ENCODE results near the gene TSPAN15. TPM values are rescaled to one million over a fixed set of nuclear protein-coding genes. Genes with fewer than 3 reads are reported as not detected.

TSPAN15 gene
- total and polyA plus RNA-seq, 4 donors = 44.3 to 68.4 (median 55.0) TPM

- 91 to 95% methylated on average over 7 of the region's 7 CpGs for WGBS, 2 donors
- Histone ChIP-seq H3K27me3 (ENCODE audit: control insufficient read depth in 3 of 3, insufficient read depth in 3 of 3, low read length in 2 of 3) (peaks cover 0 to 3% (median 0%) of the 10 kb centered on the region in 3 donors), H3K4me3 (no peak overlapping the region), H3K27ac (ENCODE audit: low read depth in 1 of 2, low read length in 1 of 2) (no peak overlapping the region), H3K9ac (ENCODE audit: insufficient read depth in 1 of 2, low read length in 2 of 2) (no peak overlapping the region), H3K9me3 (ENCODE audit: control insufficient read depth in 4 of 4, insufficient read depth in 3 of 4, low read length in 3 of 4) (no peaks in the 10 kb centered on the region), H3K4me1 (ENCODE audit: control insufficient read depth in 5 of 5, insufficient read depth in 5 of 5, low read length in 5 of 5) (peaks cover 0 to 2% (median 0%) of the 10 kb centered on the region in 5 donors), H3K36me3 (ENCODE audit: control insufficient read depth in 4 of 4, insufficient read depth in 4 of 4, low read length in 4 of 4) (peaks cover 0 to 3% (median 0%) of the 10 kb centered on the region in 4 donors)
- DNase-seq (no peak), ATAC-seq (ENCODE audit: insufficient read depth, low FRiP score) (no peak)
- no peak for TF ChIP-seq CTCF (IDR thresholded peaks at IDR 0.05; ENCODE audit: control extremely low read depth, extremely low read depth)
Measured at GRCh38 chr10:69508738-69509340, 57.6 kb downstream of the TSPAN15 start.

- WGBS, 2 donors = 26 to 28% methylated on average over 2 of the region's 2 CpGs
- TF ChIP-seq CTCF (IDR thresholded peaks at IDR 0.05; ENCODE audit: control extremely low read depth, extremely low read depth) = no peak
Measured at GRCh38 chr10:69512901-69513300, 61.6 kb downstream of the TSPAN15 start.

GRCh38 chr10:69513617-69514016 lies 62.4 kb downstream of the TSPAN15 start:
- Histone ChIP-seq H3K27me3 (ENCODE audit: control insufficient read depth in 3 of 3, insufficient read depth in 3 of 3, low read length in 2 of 3) (peaks cover 0 to 6% (median 0%) of the 10 kb centered on the region in 3 donors), H3K27ac (ENCODE audit: low read depth in 1 of 2, low read length in 1 of 2) (no peak overlapping the region), H3K36me3 (ENCODE audit: control insufficient read depth in 4 of 4, insufficient read depth in 4 of 4, low read length in 4 of 4) (peaks cover 0 to 7% (median 0%) of the 10 kb centered on the region in 4 donors), H3K9me3 (ENCODE audit: control insufficient read depth in 4 of 4, insufficient read depth in 3 of 4, low read length in 3 of 4) (no peaks in the 10 kb centered on the region), H3K9ac (ENCODE audit: insufficient read depth in 1 of 2, low read length in 2 of 2) (no peak overlapping the region), H3K4me3 (no peak overlapping the region), H3K4me1 (ENCODE audit: control insufficient read depth in 5 of 5, insufficient read depth in 5 of 5, low read length in 5 of 5) (no peaks in the 10 kb centered on the region)
- no peak for TF ChIP-seq CTCF (IDR thresholded peaks at IDR 0.05; ENCODE audit: control extremely low read depth, extremely low read depth)
- ATAC-seq (ENCODE audit: insufficient read depth, low FRiP score) (no peak), DNase-seq (no peak)
- 91 to 93% methylated on average over 4 of the region's 4 CpGs for WGBS, 2 donors

More at GRCh38 chr10:69512901-69513300, 61.6 kb downstream of the TSPAN15 start:
- DNase-seq (no peak), ATAC-seq (ENCODE audit: insufficient read depth, low FRiP score) (no peak)
- Histone ChIP-seq H3K27me3 (ENCODE audit: control insufficient read depth in 3 of 3, insufficient read depth in 3 of 3, low read length in 2 of 3) (peaks cover 0 to 6% (median 0%) of the 10 kb centered on the region in 3 donors), H3K4me3 (no peak overlapping the region), H3K27ac (ENCODE audit: low read depth in 1 of 2, low read length in 1 of 2) (no peak overlapping the region), H3K4me1 (ENCODE audit: control insufficient read depth in 5 of 5, insufficient read depth in 5 of 5, low read length in 5 of 5) (no peaks in the 10 kb centered on the region), H3K9ac (ENCODE audit: insufficient read depth in 1 of 2, low read length in 2 of 2) (no peak overlapping the region), H3K36me3 (ENCODE audit: control insufficient read depth in 4 of 4, insufficient read depth in 4 of 4, low read length in 4 of 4) (peaks cover 0 to 7% (median 0%) of the 10 kb centered on the region in 4 donors), H3K9me3 (ENCODE audit: control insufficient read depth in 4 of 4, insufficient read depth in 3 of 4, low read length in 3 of 4) (no peaks in the 10 kb centered on the region)
